Stimulated activated memory B cell treated with anti-CD40 and anti-IgM and Interleukin-4, amounts not matched to agents 10 μg/mL and 1 μg/mL and 100 μg/mL, for 72 hours (primary cell): ENCODE data around the gene SLC44A4.
"Not testable (repeated sequence)": the region's sequence is repeated elsewhere in the genome, so short reads cannot be mapped to it uniquely, and the experiment has no call there.

Experiments
- ATAC-seq: fragments of 150-1000 bp; cut with Tn5 transposase; 2 replicates; pipeline ENCODE4 v1.10.0; 2021
- H3K27ac Mint-ChIP-seq: one replicate; pipeline ENCODE4 v1.8.0; 2022; ENCODE audit warnings: mild to moderate bottlenecking, mixed read lengths
- H3K27me3 Mint-ChIP-seq: one replicate; pipeline ENCODE4 v1.8.0; 2022; ENCODE audit warnings: mixed read lengths
- H3K36me3 Mint-ChIP-seq: one replicate; pipeline ENCODE4 v1.8.0; 2022; ENCODE audit warnings: mixed read lengths
- H3K4me1 Mint-ChIP-seq: one replicate; pipeline ENCODE4 v1.8.0; 2022; ENCODE audit warnings: mixed read lengths
- H3K4me3 Mint-ChIP-seq: one replicate; pipeline ENCODE4 v1.8.0; 2022; ENCODE audit warnings: mild to moderate bottlenecking, moderate library complexity, mixed read lengths
- H3K9me3 Mint-ChIP-seq: one replicate; pipeline ENCODE4 v1.8.0; 2022; ENCODE audit warnings: mixed read lengths

SLC44A4 gene

DNA sequence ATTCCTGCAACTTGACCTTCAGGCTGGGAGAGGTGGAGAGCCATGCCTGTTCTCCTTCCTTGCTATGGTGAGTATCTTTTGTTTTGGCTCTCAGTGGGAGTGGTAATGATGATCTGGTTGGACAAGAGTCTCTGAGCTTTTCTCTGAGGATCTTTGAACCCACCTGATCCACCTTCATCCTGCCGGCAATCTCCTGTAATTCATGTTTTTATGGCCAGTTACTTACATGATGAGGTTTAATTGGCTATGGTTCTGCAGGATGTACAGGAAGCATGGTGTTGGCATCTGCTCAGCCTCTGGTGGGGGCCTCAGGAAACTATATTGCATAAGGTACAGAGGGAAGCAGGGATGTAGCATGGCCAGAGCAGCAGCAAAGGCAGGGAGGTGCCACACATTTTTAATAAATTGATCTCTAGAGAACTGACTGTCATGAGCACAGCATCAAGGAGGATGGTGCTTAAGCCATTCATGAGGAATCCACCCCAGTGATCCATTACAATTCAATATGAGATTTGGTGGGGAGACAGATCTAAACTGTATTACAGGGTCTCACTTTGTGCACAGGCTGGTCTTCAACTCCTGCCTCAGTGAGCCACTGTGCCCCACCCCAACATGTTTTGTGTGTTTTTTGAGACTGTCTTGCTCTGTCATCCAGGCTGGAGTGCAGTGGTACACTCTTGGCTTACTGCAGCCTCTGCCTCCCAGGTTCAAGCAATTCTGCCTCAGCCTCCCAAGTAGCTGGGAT is 41.3 kb downstream of the SLC44A4 start:
- H3K27me3 Mint-ChIP-seq, result no peaks in the 10 kb centered on the region
- peak overlapping the region; percentile 100 for H3K27ac Mint-ChIP-seq
- ATAC-seq, result no peak
- H3K9me3 Mint-ChIP-seq, result no peaks in the 10 kb centered on the region
- peaks cover 66% of the 10 kb centered on the region for H3K36me3 Mint-ChIP-seq
- peaks cover 34% of the 10 kb centered on the region for H3K4me1 Mint-ChIP-seq
- H3K4me3 Mint-ChIP-seq, result peak overlapping the region; percentile 93

DNA sequence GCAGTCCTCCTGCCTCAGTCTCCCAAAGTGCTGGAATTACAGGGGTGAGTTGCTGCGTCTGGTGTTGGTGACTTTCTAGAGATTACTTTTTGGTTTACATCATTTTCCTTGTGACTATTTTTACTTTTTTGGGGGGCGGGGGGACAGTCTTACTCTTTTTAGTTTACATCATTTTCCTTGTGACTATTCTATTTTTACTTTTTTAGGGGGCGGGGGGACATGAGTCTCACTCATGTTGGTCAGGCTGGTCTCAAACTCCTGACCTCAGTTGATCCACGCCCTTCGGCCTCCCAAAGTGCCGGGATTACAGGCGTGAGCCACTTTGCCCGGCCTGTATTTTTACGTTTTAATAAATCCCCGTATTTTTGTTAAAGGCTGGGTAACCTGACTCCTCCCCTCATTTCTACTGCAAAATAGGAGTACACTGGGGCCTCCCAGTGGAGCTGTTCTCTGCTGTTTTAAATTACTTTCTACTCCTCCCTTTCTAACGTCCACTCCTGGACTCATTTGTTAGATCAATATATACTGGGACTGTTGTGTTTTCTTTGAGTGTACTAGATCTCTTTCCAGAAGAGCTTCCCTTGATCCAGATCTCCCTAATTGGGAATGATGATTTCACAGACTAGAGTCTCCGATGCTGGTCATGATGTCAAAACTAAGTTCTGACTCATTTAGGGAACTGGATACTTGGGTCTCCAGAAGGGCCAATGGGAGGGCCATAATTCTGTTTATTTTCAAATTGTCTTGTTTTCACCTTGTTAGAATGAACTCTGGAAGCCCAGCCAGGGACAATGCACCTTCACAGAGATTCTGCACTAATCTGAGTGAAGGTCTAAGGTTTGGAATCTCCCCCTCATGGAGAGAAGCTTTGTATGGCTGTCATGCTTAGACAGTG is 42.1 kb downstream of the SLC44A4 start:
- Mint-ChIP-seq H3K4me1 (peaks cover 34% of the 10 kb centered on the region), H3K27ac (peak overlapping the region; percentile 100), H3K9me3 (no peaks in the 10 kb centered on the region), H3K36me3 (peaks cover 59% of the 10 kb centered on the region), H3K27me3 (no peaks in the 10 kb centered on the region), H3K4me3 (peak overlapping the region; percentile 93)
- ATAC-seq, result no peak

DNA sequence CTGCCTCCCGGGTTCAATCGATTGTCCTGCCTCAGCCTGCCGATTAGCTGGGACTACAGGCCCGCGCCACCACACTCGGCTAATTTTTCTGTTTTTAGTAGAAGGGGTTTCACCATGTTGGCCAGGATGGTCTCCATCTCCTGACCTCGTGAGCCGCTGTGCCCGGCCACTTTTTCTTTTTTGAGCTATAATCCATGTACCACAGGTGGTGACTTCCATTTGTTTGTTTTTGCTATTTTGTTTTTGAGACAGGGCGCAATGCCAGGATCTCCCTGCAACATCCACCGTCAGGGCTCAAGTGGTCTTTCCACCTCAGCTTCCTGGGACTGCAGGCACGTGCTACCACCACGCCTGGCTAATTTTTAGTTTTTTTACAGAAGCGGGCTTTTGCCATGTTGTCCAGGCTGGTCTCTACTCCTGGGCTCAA is 42.7 kb downstream of the SLC44A4 start:
- Mint-ChIP-seq H3K27ac (peak overlapping the region; percentile 100), H3K4me1 (peaks cover 34% of the 10 kb centered on the region), H3K36me3 (peaks cover 52% of the 10 kb centered on the region), H3K4me3 (peak overlapping the region; percentile 93), H3K9me3 (no peaks in the 10 kb centered on the region), H3K27me3 (no peaks in the 10 kb centered on the region)
- ATAC-seq, result no peak

DNA sequence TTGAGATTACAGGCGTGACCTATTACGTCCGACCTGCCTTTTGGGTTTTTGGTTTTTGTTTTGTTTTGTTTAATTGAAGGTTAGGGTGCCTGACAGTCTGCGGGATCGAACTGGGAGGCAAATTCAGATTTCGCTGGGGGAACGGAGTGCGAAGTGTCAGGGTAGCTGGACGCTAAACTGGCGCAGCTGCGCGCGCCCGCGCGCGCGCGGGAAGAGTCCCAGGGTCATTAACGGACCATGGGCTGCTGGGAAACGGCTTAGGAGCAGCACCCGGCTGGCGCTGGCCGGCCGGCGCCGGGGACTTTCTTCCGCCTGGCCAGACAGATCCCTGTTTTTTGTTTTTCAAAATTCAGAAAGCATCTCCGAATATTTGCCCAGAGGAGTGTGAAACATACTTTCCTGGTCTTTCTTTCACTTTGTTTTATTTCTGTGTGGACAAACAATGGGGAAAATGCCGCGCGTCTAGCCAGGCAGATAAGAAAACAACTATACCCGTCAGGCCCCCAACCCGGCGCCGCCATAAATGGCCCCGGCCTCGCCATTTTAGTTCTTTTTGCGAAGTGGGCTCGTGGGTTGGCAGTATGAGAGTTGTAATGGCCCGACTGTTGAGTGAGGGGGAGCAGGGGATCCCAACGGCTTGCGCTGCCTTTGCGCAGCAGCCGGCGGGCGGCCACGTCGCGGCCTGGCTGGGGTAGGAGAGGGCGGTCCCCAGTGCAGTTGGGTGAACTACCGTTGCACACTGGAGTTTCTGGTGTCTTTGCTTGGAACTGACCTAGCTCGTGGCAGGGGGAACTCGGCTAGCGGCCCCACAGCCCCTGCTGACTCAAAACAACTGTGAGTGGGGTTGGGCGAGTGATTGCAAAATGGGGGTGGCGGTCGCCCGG is 44.2 kb downstream of the SLC44A4 start:
- Mint-ChIP-seq H3K27me3 (no peaks in the 10 kb centered on the region), H3K27ac (peak overlapping the region; percentile 100), H3K4me1 (peaks cover 49% of the 10 kb centered on the region), H3K4me3 (peak overlapping the region; percentile 93), H3K36me3 (peaks cover 38% of the 10 kb centered on the region), H3K9me3 (no peaks in the 10 kb centered on the region)
- ATAC-seq, result peak; percentile 79

DNA sequence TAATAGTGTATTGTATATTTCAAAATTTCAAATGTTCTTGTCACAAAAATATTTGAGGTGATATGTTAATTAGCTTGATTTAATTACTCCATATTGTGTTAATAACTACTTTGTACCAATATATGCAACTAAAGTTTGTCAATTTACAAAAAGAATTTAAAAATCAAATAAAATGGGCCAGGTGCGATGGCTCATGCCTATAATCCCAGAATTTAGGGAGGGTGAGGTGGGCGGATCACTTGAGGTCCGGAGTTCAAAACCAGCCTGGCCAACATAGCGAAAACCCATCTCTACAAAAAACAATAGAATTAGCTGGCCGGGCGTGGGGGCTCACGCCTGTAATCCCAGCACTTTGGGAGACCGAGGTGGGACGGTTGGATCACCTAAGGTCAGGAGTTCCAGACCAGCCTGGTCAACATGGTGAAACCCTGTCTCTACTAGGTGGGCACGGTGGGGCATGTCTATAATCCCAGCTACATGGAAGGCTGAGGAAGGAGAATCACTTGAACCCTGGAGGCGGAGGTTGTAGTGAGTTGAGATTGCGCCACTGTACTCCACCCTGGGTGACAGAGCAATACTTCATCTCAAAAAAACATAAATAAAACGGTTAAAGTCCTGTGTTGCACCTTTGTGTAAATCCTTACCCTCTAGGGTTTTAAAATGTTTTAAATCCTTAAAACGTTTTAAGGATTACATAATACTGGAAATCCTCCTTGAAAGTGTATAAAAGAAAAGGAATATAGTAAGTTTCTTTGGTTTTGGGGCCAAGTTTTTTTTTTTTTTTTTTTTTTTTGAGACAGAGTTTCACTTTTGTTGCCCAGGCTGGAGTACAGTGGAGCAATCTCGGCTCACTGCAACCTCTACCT is 47.2 kb downstream of the SLC44A4 start:
- Mint-ChIP-seq H3K4me3 (peak overlapping the region; percentile 95), H3K27me3 (no peaks in the 10 kb centered on the region), H3K9me3 (no peaks in the 10 kb centered on the region), H3K27ac (no peak overlapping the region), H3K36me3 (peaks cover 17% of the 10 kb centered on the region), H3K4me1 (peaks cover 25% of the 10 kb centered on the region)
- no peak for ATAC-seq

DNA sequence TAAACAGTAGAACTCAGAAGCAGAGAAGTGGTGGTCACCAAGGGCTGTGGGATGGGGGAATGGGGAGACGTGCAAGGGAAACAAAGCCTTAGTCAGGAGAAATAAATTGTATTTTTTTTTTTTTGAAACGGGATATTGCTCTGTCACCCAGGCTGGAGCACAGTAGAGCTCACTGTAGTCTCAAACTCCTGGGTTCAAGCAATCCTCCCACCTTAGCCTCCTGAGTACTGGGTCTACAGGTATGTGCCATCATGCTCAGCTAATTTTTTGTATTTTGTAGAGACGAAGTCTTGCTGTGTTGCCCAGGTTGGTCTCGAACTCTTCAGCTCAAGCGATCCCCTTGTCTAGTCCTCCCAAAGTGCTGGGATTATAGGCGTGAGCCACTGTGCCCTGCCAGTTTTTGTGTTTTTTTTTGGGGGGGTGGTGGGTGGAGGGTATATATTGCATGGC is 47.9 kb downstream of the SLC44A4 start:
- H3K4me1 Mint-ChIP-seq, result peaks cover 22% of the 10 kb centered on the region
- peaks cover 11% of the 10 kb centered on the region for H3K36me3 Mint-ChIP-seq
- H3K27ac Mint-ChIP-seq, result peak overlapping the region; percentile 89
- no peaks in the 10 kb centered on the region for H3K9me3 Mint-ChIP-seq
- H3K27me3 Mint-ChIP-seq, result no peaks in the 10 kb centered on the region
- ATAC-seq, result no peak
- peak overlapping the region; percentile 95 for H3K4me3 Mint-ChIP-seq

DNA sequence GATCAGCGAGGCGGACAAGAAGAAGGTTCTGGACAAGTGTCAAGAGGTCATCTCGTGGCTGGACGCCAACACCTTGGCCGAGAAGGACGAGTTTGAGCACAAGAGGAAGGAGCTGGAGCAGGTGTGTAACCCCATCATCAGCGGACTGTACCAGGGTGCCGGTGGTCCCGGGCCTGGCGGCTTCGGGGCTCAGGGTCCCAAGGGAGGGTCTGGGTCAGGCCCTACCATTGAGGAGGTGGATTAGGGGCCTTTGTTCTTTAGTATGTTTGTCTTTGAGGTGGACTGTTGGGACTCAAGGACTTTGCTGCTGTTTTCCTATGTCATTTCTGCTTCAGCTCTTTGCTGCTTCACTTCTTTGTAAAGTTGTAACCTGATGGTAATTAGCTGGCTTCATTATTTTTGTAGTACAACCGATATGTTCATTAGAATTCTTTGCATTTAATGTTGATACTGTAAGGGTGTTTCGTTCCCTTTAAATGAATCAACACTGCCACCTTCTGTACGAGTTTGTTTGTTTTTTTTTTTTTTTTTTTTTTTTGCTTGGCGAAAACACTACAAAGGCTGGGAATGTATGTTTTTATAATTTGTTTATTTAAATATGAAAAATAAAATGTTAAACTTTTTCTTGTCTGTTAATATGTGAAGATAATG is 49.0 kb downstream of the SLC44A4 start:
- Mint-ChIP-seq H3K36me3 (peaks cover 1% of the 10 kb centered on the region), H3K27me3 (no peaks in the 10 kb centered on the region), H3K4me3 (peak overlapping the region; percentile 95), H3K27ac (peak overlapping the region; percentile 89), H3K9me3 (no peaks in the 10 kb centered on the region), H3K4me1 (peaks cover 30% of the 10 kb centered on the region)
- no peak for ATAC-seq

DNA sequence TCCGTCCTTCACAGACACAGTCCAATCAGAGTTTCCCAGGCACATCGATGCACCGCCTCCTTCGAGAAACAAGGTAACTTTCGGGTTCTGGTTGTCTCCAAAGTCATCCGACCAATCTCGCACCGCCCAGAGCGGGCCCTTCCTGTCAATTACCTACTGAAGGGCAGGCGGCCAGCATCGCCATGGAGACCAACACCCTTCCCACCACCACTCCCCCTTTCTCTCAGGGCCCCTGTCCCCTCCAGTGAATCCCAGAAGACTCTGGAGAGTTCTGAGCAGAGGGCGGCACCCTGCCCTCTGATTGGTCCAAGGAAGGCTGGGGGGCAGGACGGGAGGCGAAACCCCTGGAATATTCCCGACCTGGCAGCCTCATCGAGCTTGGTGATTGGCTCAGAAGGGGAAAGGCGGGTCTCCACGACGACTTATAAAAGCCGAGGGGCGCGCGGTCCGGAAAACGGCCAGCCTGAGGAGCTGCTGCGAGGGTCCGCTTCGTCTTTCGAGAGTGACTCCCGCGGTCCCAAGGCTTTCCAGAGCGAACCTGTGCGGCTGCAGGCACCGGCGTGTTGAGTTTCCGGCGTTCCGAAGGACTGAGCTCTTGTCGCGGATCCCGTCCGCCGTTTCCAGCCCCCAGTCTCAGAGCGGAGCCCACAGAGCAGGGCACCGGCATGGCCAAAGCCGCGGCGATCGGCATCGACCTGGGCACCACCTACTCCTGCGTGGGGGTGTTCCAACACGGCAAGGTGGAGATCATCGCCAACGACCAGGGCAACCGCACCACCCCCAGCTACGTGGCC is 51.3 kb downstream of the SLC44A4 start, which contains the start of gene HSPA1B:
TSS of gene HSPA1B (plus strand) at position 453 of the 794 bp plus-strand sequence. CDS start at position 666, 213 bp downstream.
- peak within 1 kb of the TSS; percentile 93 for H3K27ac Mint-ChIP-seq
- no peaks in the 10 kb centered on the region for H3K36me3 Mint-ChIP-seq
- ATAC-seq, result peak; percentile 88
- H3K4me3 Mint-ChIP-seq, result peak within 1 kb of the TSS; percentile 78
- H3K4me1 Mint-ChIP-seq, result peaks cover 47% of the 10 kb centered on the region
- H3K9me3 Mint-ChIP-seq, result no peaks in the 10 kb centered on the region
- H3K27me3 Mint-ChIP-seq, result no peaks in the 10 kb centered on the region

DNA sequence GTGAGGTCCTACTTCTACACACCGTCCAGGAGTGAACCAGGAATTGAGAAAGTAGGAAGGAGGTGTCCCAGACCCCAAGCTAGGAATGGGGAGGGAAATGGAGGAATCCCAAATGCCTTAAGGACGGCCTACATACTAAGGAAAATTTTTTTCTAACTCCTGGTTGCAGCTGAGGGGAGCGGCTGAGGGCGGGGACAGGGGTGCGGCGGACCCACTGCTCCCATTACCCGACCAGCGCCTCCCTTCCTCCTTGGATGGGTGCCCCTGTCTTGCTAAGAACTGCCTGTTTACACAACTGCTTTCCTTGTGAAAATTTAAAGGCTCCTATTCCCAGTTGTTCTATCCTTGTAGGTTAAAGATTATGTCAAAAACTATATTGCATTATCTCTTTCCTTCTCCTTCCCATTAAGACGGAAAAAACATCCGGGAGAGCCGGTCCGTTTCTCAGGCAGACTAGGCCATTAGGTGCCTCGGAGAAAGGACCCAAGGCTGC is 52.0 kb downstream of the SLC44A4 start:
- Mint-ChIP-seq H3K36me3 (no peaks in the 10 kb centered on the region), H3K4me1 (peaks cover 53% of the 10 kb centered on the region), H3K9me3 (no peaks in the 10 kb centered on the region), H3K27ac (peak overlapping the region; percentile 93), H3K4me3 (peak overlapping the region; percentile 78), H3K27me3 (no peaks in the 10 kb centered on the region)
- ATAC-seq, result peak; percentile 37

DNA sequence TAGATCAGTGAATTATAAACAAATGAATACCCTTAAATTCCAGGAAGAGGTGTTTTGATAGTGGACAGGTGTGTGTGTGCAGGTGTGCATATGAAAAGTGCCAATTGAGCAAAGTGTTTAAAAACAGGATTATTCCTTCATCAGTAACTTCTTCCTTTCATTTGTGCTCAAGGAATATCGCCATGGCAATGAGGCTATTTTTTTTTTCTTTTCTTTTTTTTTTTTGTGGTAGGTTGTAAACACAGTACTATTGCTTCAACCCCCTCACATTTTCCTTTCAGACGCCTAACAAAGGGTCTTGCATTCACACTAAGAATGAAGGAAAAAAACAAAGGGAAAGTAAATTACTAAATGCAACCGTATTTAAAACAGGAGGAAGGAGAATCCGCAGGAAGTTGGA is 53.2 kb downstream of the SLC44A4 start:
- Mint-ChIP-seq H3K4me3 (peak overlapping the region; percentile 12), H3K4me1 (peaks cover 56% of the 10 kb centered on the region), H3K27me3 (no peaks in the 10 kb centered on the region), H3K36me3 (no peaks in the 10 kb centered on the region), H3K27ac (peak overlapping the region; percentile 93), H3K9me3 (no peaks in the 10 kb centered on the region)
- ATAC-seq, result no peak

DNA sequence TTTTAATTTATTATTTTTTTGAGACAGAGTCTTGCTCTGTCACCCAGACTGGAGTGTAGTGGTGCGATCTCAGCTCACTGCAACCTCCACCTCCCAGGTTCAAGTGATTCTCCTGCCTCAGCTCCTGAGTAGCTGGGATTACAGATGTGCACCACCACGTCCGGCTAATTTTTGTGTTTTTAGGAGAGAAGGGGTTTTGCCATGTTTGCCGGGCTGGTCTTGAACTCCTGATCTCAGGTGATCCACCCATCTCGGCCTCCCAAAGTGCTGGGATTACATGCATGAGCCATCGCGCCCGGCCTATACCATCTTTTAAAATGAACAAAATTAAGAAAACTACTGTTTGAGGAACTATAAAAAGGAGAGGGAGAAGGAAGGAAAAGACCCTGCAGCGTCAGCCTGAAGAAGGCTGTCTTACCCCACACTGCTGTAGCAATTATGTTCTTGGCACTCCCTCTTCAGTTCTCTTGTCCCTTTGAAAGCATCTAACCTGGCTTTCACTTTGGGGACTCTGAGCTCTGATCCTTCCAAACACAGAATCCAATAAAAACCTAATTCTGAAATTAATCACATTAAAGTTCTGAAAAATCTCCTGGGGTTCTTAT is 55.1 kb downstream of the SLC44A4 start:
- Mint-ChIP-seq H3K27ac (peak overlapping the region; percentile 93), H3K4me3 (peak overlapping the region; percentile 46), H3K4me1 (peaks cover 46% of the 10 kb centered on the region)
- not testable (repeated sequence) for H3K9me3 Mint-ChIP-seq, H3K27me3 Mint-ChIP-seq, ATAC-seq, H3K36me3 Mint-ChIP-seq

DNA sequence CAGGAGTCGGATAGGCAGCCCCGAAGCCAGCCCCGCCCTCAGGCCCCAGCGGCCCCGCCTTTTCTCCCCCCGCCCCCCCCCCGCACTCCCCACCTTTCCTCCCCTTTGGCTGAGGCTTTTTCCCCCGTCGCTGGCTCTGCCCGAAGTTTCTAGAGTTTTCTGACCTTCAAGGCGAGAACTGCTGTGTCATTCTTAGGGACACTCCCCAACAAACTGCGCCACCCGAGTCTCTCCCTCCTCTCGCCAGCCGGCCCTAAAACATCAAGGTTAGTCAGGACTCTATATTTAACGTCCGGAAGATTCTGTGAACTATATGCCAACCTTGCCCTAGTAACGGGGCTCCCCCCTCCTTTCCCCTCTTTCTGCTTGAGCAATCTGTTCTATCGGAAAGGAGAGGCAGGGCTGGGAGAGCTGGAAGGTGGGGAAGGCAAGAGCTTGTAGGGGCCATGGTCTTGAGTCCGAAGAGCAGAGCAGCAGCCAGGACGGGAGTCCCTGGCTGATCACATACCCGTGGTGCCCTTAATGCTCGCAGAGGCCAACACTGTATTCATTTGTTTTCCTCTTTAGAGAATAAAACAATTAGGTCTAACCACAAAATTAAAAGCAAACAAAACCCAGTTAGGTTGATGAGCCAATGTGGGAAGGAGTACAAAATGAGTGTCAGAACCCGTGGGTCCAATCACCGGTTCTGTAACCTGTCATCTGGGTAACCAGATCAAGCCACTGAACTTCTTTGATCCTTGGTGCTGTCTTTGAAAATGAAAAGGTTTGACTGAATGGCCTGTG is 56.6 kb downstream of the SLC44A4 start:
- H3K4me1 Mint-ChIP-seq, result peaks cover 58% of the 10 kb centered on the region

More for the DNA sequence above, 56.6 kb downstream of the SLC44A4 start:
- Mint-ChIP-seq H3K36me3 (no peaks in the 10 kb centered on the region), H3K27me3 (no peaks in the 10 kb centered on the region), H3K27ac (peak overlapping the region; percentile 93), H3K9me3 (no peaks in the 10 kb centered on the region), H3K4me3 (peak overlapping the region; percentile 95)
- peak; percentile 76 for ATAC-seq
